ENCODE data around the gene FAR1.
A peak's percentile ranks its signal among the peaks of the same experiment; 100 is the strongest.

FAR1 gene

GRCh38 chr11:13674799-13675509 is 6.5 kb downstream of the FAR1 start:
- H3K4me3 Mint-ChIP-seq, result no peak overlapping the region
- TF ChIP-seq CTCF (IDR thresholded peaks at IDR 0.05; ENCODE audit: unreplicated experiment in 3 of 3), result no peak
- peaks cover 9% of the 10 kb centered on the region for H3K36me3 Mint-ChIP-seq (ENCODE audit: low read depth)
- no peak overlapping the region for H3K27ac Mint-ChIP-seq
- H3K27me3 Mint-ChIP-seq (ENCODE audit: low read depth), result no peaks in the 10 kb centered on the region
- peaks cover 19% of the 10 kb centered on the region for H3K4me1 Mint-ChIP-seq
- no peaks in the 10 kb centered on the region for H3K9me3 Mint-ChIP-seq

- H3K27me3 Mint-ChIP-seq (ENCODE audit: low read depth), result no peaks in the 10 kb centered on the region
- no peak for TF ChIP-seq CTCF (IDR thresholded peaks at IDR 0.05; ENCODE audit: unreplicated experiment in 3 of 3)
- H3K4me3 Mint-ChIP-seq, result no peak overlapping the region
- H3K4me1 Mint-ChIP-seq, result peaks cover 10% of the 10 kb centered on the region
- no peaks in the 10 kb centered on the region for H3K9me3 Mint-ChIP-seq
- peak overlapping the region in 1 of 3 experiments; percentile 25 for H3K27ac Mint-ChIP-seq
- H3K36me3 Mint-ChIP-seq (ENCODE audit: low read depth), result peaks cover 4% of the 10 kb centered on the region
These were observed 8.1 kb downstream of the FAR1 start for GRCh38 chr11:13676576-13676975.

GRCh38 chr11:13679768-13680167 is 11.3 kb downstream of the FAR1 start:
- Mint-ChIP-seq H3K27me3 (ENCODE audit: low read depth) (no peaks in the 10 kb centered on the region), H3K36me3 (ENCODE audit: low read depth) (no peaks in the 10 kb centered on the region), H3K9me3 (no peaks in the 10 kb centered on the region), H3K4me1 (peaks cover 10% of the 10 kb centered on the region), H3K27ac (no peak overlapping the region), H3K4me3 (no peak overlapping the region)
- TF ChIP-seq CTCF (IDR thresholded peaks at IDR 0.05; ENCODE audit: unreplicated experiment in 3 of 3), result no peak

- no peak for TF ChIP-seq CTCF (IDR thresholded peaks at IDR 0.05; ENCODE audit: unreplicated experiment in 3 of 3)
- no peaks in the 10 kb centered on the region for H3K9me3 Mint-ChIP-seq
- H3K27me3 Mint-ChIP-seq (ENCODE audit: low read depth), result no peaks in the 10 kb centered on the region
- H3K4me3 Mint-ChIP-seq, result no peak overlapping the region
- peaks cover 3% of the 10 kb centered on the region for H3K36me3 Mint-ChIP-seq (ENCODE audit: low read depth)
- H3K4me1 Mint-ChIP-seq, result peaks cover 6% of the 10 kb centered on the region
- H3K27ac Mint-ChIP-seq, result no peak overlapping the region
These were observed 12.2 kb downstream of the FAR1 start for GRCh38 chr11:13680501-13681264.

- peaks cover 2% of the 10 kb centered on the region for H3K4me1 Mint-ChIP-seq
- no peak for TF ChIP-seq CTCF (IDR thresholded peaks at IDR 0.05; ENCODE audit: unreplicated experiment in 3 of 3)
- no peak overlapping the region for H3K27ac Mint-ChIP-seq
- peaks cover 8% of the 10 kb centered on the region for H3K36me3 Mint-ChIP-seq (ENCODE audit: low read depth)
- H3K9me3 Mint-ChIP-seq, result no peaks in the 10 kb centered on the region
- no peaks in the 10 kb centered on the region for H3K27me3 Mint-ChIP-seq (ENCODE audit: low read depth)
- H3K4me3 Mint-ChIP-seq, result no peak overlapping the region
These were observed 13.0 kb downstream of the FAR1 start for GRCh38 chr11:13681446-13681845.

Data from nephron (organoid).